GM08714 (cell line): Measurements from ENCODE around the gene GPR3.
A peak's percentile ranks its signal among the peaks of the same experiment; 100 is the strongest.

Source experiments
- H3K4me3 ChIP-seq: fragments of 200-500 bp; sonication (Bioruptor generic); 2 replicates; pipeline ENCODE4 v1.5.1; 2014; ENCODE audit warnings: mild to moderate bottlenecking, low read length, inconsistent platforms
- ZNF274 ChIP-seq: IDR thresholded peaks from 2 replicates; pipeline ENCODE4 v1.6.1; 2012; ENCODE audit warnings: mild to moderate bottlenecking, low read depth, low read length

GPR3 gene

DNA sequence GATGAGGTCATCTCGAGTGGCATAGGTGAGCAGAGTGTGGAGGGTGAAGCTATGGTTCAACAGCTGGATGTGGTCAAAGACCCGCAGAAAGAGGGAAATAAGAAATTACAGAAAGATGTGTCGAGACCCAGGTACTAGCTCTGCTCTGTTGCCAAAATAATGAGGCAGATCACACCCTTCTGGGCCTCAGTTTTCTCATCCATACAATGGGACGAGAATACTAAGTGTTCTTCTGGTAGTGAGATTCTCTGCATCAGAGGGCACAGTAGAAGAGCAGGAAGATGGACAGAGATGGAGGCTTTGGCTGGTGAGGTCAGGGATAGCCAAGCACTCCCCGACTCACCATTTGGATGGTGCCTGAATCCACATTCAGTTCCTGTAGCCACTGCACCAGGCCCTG is 36.7 kb upstream of the GPR3 start:
- no peak overlapping the region for H3K4me3 ChIP-seq
- no peak for TF ChIP-seq ZNF274

DNA sequence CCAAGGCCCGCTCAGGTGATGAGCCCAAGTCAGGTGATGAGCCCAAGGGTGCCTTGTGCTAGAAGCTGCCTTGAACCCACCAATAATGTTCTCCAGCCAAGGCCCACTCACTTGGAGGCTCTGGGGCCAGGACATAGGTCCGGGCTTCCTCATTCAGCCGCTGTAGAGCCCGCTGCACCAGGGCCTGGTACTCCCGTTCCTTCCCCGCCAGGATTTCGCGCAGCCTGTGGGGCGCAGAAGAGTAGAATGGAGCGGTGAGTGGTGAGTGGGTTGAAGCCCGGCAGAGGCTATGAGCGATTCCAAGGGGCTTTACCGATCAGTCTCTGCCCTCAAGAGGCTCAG is 36.2 kb upstream of the GPR3 start:
- no peak overlapping the region for H3K4me3 ChIP-seq
- no peak for TF ChIP-seq ZNF274

DNA sequence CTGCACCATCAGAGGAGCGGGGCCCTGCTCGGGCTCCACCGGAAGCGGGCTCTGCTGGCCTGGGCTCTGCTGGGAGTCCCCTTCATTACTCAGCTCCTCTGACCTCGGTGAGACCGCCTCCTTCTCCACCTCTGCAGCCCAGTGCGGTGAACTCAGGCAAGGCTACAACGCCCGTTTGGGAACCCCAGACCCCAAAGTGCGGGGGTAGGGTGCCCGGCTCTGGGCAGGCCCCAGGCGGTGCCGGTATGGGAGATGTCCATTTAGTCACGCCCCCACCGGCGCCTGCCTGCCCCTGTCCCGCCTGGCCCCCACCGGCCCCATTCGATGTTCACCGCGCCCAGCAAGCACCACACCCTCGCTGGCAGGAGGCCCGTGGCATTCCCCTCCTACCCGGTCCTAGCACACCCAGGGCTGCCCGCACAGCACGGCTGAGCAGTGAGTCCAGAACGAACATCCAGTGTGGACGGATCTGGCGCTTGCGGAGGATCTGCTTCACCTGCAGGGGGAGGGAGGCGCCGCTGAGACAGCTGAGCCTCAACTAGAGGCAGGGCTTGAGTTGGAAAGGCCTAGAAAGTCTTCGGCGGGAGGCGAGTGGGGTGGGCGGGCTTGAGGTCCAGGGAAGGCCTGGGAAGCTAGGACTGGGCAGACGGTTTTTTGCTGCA is 35.7 kb upstream of the GPR3 start:
- H3K4me3 ChIP-seq, result no peak overlapping the region
- TF ChIP-seq ZNF274, result no peak

DNA sequence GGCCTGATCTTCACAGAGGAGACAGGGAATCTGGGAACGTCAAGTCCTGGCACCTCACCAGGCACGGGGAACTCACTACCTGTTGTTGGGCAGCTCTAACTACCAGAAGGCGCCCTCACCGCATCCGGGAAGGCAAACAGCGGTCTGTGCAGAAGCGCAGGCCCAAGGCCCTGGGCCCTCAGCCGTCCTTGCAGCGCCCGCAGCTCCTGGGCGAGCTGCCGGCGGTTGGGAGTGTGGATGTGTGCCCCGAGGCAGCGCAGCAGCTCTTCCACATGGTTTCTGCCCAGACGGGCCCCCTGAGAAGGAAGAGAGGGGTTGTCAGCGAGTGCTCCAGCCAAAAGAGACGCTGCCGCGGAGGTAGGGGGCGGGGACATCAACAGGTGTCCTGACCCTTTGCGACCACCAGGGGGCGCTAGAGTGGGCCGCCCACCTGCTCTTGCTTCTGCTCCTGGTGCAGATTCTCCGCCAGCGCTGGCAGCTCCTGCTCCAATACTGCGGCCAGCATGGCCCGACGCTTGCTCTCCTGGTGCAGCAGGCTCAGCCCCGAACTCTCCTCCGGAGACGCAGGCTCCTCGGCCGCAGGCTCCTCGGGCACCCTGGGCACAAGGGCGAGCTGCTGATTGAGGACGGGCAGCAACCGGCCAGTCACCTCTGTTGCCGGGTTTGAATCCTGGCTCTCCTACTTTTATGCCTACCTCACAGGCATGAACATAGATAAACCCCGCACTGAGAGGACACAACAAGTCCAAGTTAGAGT is 35.0 kb upstream of the GPR3 start:
- TF ChIP-seq ZNF274, result no peak
- peak overlapping the region; percentile 18; the same call in 1 of the 2 replicates for H3K4me3 ChIP-seq

DNA sequence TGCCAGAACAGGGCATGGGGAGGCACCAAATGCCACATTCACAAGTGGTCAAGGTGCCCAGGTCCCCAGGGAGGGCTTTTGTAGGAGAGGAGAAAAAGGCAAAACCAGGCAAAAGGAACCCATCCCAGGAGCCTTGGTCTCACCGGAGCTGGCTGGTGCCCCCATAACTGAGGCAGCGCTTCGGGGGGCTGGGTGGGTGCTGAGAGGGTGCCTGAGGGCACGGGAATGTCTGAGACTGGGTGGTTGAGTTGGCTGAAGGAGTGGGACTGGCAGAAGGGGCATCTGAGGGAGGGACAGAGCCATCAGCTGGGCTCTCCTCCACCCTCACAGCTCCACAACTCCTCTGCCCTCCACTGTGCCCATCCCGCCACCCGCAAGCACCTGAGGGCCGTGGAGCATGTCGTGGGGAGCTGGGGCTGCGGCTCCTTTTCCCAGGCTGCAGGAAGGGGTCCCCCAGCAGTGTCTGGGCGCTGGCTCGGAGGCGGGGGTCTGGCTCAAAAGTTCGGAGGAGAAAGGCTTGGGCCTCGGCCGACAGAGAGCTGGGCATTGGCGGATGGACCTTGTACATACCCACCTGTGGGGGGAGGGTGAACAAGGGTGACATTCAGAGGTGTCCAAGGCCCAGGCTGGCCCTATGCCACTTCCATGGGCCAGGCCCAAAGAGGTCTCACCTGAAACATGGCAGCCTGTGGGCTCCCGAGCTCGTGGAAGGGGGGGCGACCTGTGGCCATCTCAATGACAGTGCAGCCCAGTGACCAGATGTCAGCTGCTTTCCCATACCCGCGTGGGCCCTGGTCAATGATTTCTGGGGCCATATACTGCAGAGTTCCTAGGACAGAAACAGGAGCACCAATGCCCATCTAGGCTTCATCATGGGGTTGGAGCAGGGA is 34.1 kb upstream of the GPR3 start:
- no peak for TF ChIP-seq ZNF274
- no peak overlapping the region for H3K4me3 ChIP-seq

DNA sequence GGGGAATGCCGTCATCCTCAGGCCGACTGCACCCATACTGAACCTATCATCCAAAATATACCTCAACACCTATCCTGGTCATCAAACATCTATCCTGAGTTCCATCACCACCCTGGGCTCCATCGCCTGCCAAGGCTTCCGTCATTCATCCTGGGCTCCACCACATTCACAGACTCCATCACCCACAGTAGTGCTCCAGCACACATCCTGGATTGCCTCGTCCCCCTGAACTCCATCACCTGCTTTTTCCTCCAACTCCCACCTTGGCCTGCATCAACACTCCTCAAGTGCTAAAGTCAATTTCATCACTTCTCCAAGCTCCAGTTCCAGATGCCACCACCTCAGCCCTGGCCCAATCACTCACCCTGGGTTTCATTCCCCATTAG is 33.5 kb upstream of the GPR3 start:
- no peak overlapping the region for H3K4me3 ChIP-seq
- TF ChIP-seq ZNF274, result no peak

DNA sequence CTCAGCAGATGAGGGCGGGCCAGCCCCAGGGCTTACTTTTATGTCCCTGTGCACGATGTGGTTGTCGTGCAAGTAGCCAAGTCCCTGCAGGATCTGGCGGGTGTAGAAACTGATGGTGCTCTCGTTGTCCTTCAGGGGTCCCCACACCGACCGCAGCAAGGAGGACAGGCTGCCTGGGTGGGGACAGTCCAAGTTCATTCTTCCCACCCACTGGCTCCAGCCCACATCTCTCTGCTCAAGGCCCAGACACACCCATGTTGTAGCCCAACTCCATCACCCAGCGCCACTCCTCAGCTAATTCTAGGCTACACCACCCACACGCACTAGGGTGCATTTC is 32.6 kb upstream of the GPR3 start:
- TF ChIP-seq ZNF274, result no peak
- no peak overlapping the region; the same call in 1 of the 2 replicates for H3K4me3 ChIP-seq

DNA sequence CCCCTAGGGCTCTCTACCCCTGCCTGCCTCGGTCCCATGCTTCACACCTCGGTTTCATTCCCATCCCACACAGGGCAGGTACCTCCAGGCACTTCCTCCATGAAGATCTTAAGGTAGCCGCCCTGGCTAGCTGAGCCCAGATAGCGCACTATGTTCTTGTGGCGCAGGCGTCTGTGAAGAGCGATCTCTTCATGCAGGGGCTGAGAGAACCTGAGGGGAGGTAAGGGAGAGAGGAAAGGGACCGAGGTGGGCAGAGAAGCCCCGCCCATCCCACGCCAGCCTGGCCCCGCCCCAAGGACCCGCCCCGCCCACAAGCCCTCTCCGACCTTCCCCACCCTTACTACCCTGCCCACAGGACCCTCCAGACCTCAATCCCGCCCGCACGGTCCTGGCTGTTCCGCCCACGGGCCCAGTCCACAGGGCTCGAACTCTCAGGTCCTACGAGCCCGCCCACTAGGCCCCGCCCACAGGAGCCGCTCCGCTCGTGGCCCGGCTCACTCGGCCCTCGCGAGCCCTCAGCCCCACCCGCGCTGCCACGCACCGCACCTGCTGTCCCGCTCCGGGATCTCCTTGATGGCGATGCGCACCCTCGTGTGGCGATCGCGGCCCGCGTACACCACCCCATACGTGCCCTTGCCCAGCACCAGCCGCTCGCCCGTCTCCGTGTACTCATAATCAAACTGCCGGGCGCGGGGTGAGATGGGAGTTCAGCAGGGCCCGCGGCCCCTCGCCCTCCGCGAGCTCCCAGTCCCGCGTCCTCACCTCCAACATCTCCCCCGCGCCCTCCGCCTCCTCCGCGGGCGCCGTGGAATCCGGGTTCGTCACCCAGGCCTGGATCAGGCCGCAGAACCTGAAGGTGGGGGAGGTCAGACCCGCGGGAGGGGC is 32.0 kb upstream of the GPR3 start:
- no peak for TF ChIP-seq ZNF274
- peak overlapping the region; percentile 3; the same call in 1 of the 2 replicates for H3K4me3 ChIP-seq

DNA sequence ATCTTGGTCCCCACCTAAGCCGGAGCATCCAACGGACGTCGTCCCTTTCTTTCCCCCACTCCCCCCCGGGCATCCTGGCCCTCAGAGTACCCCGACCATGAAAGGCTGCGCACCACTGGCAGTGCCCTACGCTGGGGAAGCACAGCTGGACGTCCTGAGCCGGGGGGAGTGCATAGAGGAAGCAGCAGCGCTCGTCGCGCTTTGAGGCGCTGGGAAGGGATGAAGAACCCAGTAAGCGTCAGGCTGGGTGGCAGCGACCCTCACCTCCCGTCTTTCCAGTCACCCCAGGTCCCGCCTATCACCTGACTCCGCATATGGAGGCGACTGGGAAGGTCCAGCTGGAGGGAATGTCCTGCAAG is 31.4 kb upstream of the GPR3 start:
- no peak overlapping the region for H3K4me3 ChIP-seq

DNA sequence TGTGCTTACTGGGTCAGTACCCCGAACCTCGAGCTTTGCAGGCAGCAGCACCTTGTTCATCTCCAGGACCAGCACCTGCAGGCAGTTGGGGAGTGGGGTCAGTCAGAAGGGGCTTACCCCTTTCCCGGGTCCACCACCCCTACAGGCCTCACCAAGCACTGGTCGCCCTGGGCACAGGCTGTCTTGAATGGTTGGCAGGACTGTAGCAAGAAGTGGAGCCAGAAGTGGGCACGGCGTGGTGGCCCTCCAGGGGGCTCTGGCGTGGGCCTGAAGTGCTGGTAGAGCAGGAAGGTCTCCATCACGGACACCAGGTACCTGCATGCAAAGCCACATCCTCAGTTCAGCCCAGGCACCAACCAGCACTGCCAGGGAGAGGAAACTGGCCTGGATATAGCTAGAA is 30.9 kb upstream of the GPR3 start:
- no peak for TF ChIP-seq ZNF274
- H3K4me3 ChIP-seq, result no peak overlapping the region

More for the DNA sequence above, 31.4 kb upstream of the GPR3 start:
- no peak for TF ChIP-seq ZNF274

DNA sequence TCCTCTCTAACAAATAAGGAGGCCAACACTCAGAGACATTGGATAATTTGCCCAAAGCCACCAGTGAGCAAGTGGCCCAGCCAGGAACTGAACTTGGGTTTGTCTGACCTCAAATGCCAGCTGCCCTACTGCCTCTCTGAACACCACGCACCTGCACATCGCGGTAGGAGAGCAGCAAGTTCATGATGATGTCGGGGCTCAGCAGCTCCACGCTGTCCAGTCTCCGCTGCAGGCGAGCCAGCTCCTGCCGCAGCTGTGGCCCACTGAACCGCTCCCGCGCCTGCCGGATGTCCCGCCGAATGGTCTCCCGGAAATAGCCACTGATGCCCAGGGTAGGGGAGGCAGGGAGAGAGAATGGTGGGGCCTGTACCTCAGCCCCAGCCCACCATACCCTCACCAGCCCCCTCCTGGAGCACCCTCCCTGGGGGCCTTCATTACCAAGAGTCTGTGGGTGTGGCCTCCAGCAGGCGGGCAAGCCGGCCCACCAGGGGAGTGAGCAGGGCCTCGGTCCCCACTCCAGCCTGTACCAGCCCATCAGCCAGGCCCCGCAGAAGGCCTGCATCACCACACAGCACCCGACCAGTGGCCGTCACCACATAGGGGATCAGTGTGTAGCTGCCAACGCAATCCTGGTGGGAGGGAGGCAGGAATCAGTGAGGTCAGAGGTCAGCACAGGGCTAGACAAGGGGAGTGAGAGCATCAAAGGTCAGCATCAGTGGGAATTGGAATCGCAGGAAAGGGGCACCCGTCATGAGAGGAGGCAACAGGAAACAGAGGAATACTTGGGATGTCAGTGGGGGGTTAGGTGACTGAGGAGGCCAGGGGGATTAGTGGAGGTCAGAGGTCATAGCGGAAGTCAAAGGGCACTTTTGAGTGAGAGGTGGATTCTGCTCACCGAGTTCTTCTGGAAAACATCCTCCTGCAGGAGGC is 28.4 kb upstream of the GPR3 start:
- no peak overlapping the region for H3K4me3 ChIP-seq
- no peak for TF ChIP-seq ZNF274

DNA sequence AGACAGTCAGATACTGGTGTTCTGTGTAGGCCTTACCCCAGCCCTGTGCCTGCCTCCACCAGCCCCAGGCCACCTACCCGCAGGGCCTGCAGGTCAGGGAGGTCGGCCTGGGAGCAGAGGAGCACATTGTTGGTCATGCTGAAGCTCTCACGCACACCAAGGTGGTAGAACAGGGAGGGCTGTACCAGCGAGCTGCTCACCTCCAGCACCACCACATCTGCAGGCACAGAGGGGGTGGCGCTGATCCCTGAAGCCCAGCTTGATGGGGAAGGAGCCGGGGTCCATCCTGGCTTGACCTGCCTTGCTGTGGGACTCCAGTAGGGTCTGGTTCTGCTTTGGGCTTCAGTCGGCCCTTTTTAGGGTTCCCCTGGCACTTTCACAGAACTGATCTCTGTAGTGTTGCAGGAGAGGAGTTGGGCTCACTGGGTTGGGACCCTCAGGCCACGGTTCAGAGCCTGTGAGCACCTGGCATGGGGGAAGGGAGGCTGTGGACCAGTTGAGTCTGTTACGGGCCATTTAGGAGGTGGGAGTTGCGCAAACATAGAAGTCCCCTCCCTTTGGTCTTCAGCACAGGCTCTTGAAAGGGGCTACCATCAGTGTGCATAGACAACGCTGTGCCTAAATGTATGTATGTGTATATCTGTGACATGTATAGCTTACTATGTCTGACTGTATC is 27.6 kb upstream of the GPR3 start:
- no peak overlapping the region for H3K4me3 ChIP-seq
- TF ChIP-seq ZNF274, result no peak
